ENCODE measurements around the gene SIAH2. TPM values are rescaled to one million over a fixed set of nuclear protein-coding genes. Genes with fewer than 3 reads are reported as not detected.

SIAH2 gene
- total and polyA plus RNA-seq, 2 of the 8 experiments (the other 6 are each of a cell fraction or from before 2014, with no cell fraction given), result 23.9 to 34.2 TPM

DNA sequence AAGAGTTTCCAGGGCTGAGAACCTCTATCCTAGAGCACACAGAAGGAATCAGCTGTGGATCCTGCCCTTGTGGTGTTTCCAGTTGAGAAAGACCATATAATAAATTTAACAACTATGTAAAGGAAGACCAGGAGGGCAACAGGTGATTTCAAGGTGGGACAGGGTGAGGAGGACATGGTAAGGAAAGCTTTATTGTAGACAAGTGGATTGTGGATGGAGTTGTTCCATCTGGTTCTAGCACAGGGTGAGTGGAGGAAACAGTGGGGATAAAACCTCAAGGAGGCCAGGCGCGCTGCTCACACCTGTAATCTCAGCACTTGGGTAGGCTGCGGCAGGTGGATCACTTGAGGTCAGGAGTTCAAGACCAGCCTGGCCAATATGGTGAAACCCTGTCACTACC, 17.1 kb downstream of the SIAH2 start:
- Histone ChIP-seq H2BK20ac (ENCODE audit: low read length) (no peak overlapping the region), H2BK12ac (ENCODE audit: low read depth, low read length) (no peak overlapping the region), H3K23me2 (ENCODE audit: low read depth, low read length) (no peaks in the 10 kb centered on the region; the same call in 1 of the 2 replicates), H3K79me1 (ENCODE audit: low read depth, low read length) (peaks cover 8% of the 10 kb centered on the region), H3K27me3 (replicated peaks in 1 of 4; ENCODE audit: control insufficient read depth in 3 of 4, extremely low read depth in 1 of 4, insufficient read depth in 3 of 4, low read length in 3 of 4) (no peaks in the 10 kb centered on the region), H3K4me2 (ENCODE audit: insufficient read depth in 1 of 2, low read depth in 2 of 2, low read length in 2 of 2) (no peak overlapping the region), H4K20me1 (replicated peaks in 1 of 2; ENCODE audit: control insufficient read depth in 1 of 2, insufficient read depth in 2 of 2, low read length in 2 of 2) (no peaks in the 10 kb centered on the region), H2AK5ac (ENCODE audit: low read depth, low read length) (no peak overlapping the region), H3K18ac (ENCODE audit: extremely low read depth, low read length) (no peak overlapping the region), H3K36me3 (ENCODE audit: control insufficient read depth in 2 of 4, insufficient read depth in 4 of 4, low read length in 3 of 4) (no peaks in the 10 kb centered on the region), H3K4ac (replicated peaks; ENCODE audit: insufficient read length, low read depth, low read length) (no peak overlapping the region), H3K23ac (ENCODE audit: insufficient read length) (no peak overlapping the region), H3K27ac (ENCODE audit: low read depth, low read length) (no peak overlapping the region), H3K14ac (ENCODE audit: insufficient read length) (no peak overlapping the region), H3K79me2 (ENCODE audit: control insufficient read depth in 1 of 2, insufficient read depth in 2 of 2, low read length in 2 of 2) (no peaks in the 10 kb centered on the region; a peak in 1 of 4 replicates), H2BK15ac (ENCODE audit: low read length) (no peak overlapping the region), H3K9ac (replicated peaks in 1 of 4; ENCODE audit: extremely low read depth in 1 of 4, low read depth in 3 of 4, low read length in 3 of 4) (no peak overlapping the region), H4K8ac (ENCODE audit: extremely low read depth, insufficient read depth, low read length) (no peak overlapping the region), H2BK120ac (replicated peaks; ENCODE audit: low read depth, low read length) (no peak overlapping the region), H3K9me3 (ENCODE audit: insufficient read depth in 2 of 2, low read depth in 1 of 2, low read length in 1 of 2) (no peaks in the 10 kb centered on the region), H4K91ac (replicated peaks; ENCODE audit: insufficient read length, low read length) (no peak overlapping the region), H4K5ac (ENCODE audit: insufficient read length, low read depth, low read length) (no peak overlapping the region), H3K4me3 (ENCODE audit: extremely low read depth in 1 of 4, insufficient read depth in 2 of 4, low read depth in 3 of 4, low read length in 4 of 4) (no peak overlapping the region), H2AFZ (ENCODE audit: low read length) (no peak overlapping the region), H3K56ac (replicated peaks; ENCODE audit: insufficient read length, low read depth, low read length) (no peak overlapping the region), H3K4me1 (replicated peaks in 1 of 4; ENCODE audit: control insufficient read depth in 3 of 4, insufficient read depth in 4 of 4, low read length in 3 of 4) (no peaks in the 10 kb centered on the region), H2BK5ac (ENCODE audit: low read depth, low read length) (no peak overlapping the region)
- DNase-seq (ENCODE audit: low read depth in 1 of 2, low spot score in 2 of 2) (no peak), FAIRE-seq (no peak)
- TF ChIP-seq RBBP5 (IDR thresholded peaks at IDR 0.05; ENCODE audit: borderline replicate concordance, low read depth, low read length), result no peak
- TF ChIP-seq HDAC6 (IDR thresholded peaks at IDR 0.05; ENCODE audit: low read depth, low read length), result no peak
- no peak for TF ChIP-seq CHD2 (IDR thresholded peaks at IDR 0.05; ENCODE audit: low read length)
- no peak for TF ChIP-seq YY1 (IDR thresholded peaks at IDR 0.05; ENCODE audit: low read depth, low read length)
- WGBS, 2 experiments (ENCODE audit: extremely low coverage in 1 of 2, insufficient coverage in 1 of 2, insufficient read length in 1 of 2, insufficient replicate concordance in 2 of 2, low coverage in 1 of 2, low lambda C conversion rate in 2 of 2, missing lambda C conversion rate in 1 of 2), result 88% methylated on average over 3 of the region's 3 CpGs; no CpG with 5 or more reads in 1 of the 2 experiments
- CTCF ChIA-PET (ENCODE audit: partially characterized antibody), result interaction anchor here (0.8 to 1.8 kb wide), 6 partner anchors 9 to 118 kb away, joined by 3 to 5 read pairs (median 3); partner anchors contain the start of gene SIAH2
- POLR2A ChIA-PET (ENCODE audit: partially characterized antibody), result no interaction called here
